ENCODE measurements around the gene PXYLP1.

The PXYLP1 gene

GRCh38 chr3:141228395-141228794 lies 3.2 kb upstream of the PXYLP1 start:
- no peak for DNase-seq (ENCODE audit: low spot score)

GRCh38 chr3:141229132-141229531 lies 2.5 kb upstream of the PXYLP1 start:
- no peak for DNase-seq (ENCODE audit: low spot score)

GRCh38 chr3:141230293-141230692 lies 1.3 kb upstream of the PXYLP1 start:
- no peak for DNase-seq (ENCODE audit: low spot score)

- no peak for DNase-seq (ENCODE audit: low spot score)
These were observed 563 bp downstream of the PXYLP1 start for GRCh38 chr3:141231952-141232823.

- DNase-seq (ENCODE audit: low spot score): no peak
These were observed 2.0 kb downstream of the PXYLP1 start for GRCh38 chr3:141233457-141234161.

- DNase-seq (ENCODE audit: low spot score): no peak
These were observed 2.7 kb downstream of the PXYLP1 start for GRCh38 chr3:141234283-141234682.

- no peak for DNase-seq (ENCODE audit: low spot score)
These were observed 4.1 kb downstream of the PXYLP1 start for GRCh38 chr3:141235661-141236171.

GRCh38 chr3:141236361-141236760 lies 4.7 kb downstream of the PXYLP1 start:
- no peak for DNase-seq (ENCODE audit: low spot score)

- DNase-seq (ENCODE audit: low spot score): no peak
These were observed 6.3 kb downstream of the PXYLP1 start for GRCh38 chr3:141237701-141238521.

- DNase-seq (ENCODE audit: low spot score): no peak
These were observed 8.1 kb downstream of the PXYLP1 start for GRCh38 chr3:141239511-141240281.

- no peak for DNase-seq (ENCODE audit: low spot score)
These were observed 8.7 kb downstream of the PXYLP1 start for GRCh38 chr3:141240286-141240685.

GRCh38 chr3:141240687-141241615 lies 9.3 kb downstream of the PXYLP1 start:
- peak; percentile 41 for DNase-seq (ENCODE audit: low spot score)

GRCh38 chr3:141241616-141242376 lies 10.2 kb downstream of the PXYLP1 start:
- peak; percentile 41 for DNase-seq (ENCODE audit: low spot score)

- DNase-seq (ENCODE audit: low spot score): no peak
These were observed 10.9 kb downstream of the PXYLP1 start for GRCh38 chr3:141242377-141243092.

GRCh38 chr3:141243271-141243707 lies 11.7 kb downstream of the PXYLP1 start:
- no peak for DNase-seq (ENCODE audit: low spot score)

- no peak for DNase-seq (ENCODE audit: low spot score)
These were observed 14.8 kb downstream of the PXYLP1 start for GRCh38 chr3:141246224-141246957.

- DNase-seq (ENCODE audit: low spot score): no peak
These were observed 15.3 kb downstream of the PXYLP1 start for GRCh38 chr3:141246958-141247301.

GRCh38 chr3:141248064-141248463 lies 16.4 kb downstream of the PXYLP1 start:
- no peak for DNase-seq (ENCODE audit: low spot score)
